Measurements from ENCODE around the gene MTFMT. TPM values are rescaled to one million over a fixed set of nuclear protein-coding genes. Genes with fewer than 3 reads are reported as not detected.

Gene MTFMT
- total and polyA plus RNA-seq, 2 of the 13 experiments (the other 11 are each of a cell fraction or from before 2014, with no cell fraction given), result 9.9 to 23.2 TPM

DNA sequence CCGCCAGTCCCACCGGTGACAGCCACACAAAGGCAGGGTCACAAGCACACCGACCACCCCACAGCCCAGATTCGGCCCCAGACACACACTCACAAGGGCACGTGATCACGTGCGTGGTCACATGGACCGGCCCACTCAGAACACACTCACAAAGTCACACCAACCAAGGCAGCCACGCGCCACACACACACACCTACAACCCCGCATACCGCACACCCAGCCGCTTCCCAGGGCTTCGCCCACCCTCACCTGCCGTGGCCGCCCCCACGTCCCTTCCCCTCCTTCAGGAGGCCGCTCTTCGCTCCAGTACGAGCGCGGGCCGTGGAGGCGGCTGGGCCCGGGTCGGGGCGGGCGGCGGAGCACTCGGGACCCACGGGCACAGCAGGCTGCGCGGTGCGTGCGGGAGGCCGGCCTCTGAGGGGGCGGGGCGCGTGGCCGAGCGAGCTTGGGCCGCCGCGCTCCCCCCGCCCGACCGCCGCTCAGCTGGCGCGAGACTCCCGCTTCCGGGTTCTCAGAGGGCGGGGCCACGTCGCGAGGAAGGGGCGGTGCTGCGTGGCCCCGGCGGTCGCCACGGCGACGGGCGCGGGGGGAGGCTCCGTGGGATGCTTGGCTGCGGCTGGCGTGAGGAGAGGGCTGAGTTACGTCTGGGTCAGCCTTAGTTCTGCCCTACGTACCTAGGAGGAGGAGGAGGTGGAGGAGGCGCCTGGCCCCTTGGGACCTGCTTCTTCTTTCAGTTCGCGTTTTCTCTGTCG lies 39.8 kb downstream of the MTFMT start, which contains the start of gene SPG21 (continued):
- TF ChIP-seq, protein P1, sequence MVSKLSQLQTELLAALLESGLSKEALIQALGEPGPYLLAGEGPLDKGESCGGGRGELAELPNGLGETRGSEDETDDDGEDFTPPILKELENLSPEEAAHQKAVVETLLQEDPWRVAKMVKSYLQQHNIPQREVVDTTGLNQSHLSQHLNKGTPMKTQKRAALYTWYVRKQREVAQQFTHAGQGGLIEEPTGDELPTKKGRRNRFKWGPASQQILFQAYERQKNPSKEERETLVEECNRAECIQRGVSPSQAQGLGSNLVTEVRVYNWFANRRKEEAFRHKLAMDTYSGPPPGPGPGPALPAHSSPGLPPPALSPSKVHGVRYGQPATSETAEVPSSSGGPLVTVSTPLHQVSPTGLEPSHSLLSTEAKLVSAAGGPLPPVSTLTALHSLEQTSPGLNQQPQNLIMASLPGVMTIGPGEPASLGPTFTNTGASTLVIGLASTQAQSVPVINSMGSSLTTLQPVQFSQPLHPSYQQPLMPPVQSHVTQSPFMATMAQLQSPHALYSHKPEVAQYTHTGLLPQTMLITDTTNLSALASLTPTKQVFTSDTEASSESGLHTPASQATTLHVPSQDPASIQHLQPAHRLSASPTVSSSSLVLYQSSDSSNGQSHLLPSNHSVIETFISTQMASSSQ (IDR thresholded peaks at IDR 0.05; ENCODE audit: low read depth), result no peak
- TF ChIP-seq, protein P1 (CRISPR knock-in tag; IDR thresholded peaks at IDR 0.05; ENCODE audit: borderline replicate concordance), result 0 out of 2 replicates have a peak, but pooled peaks have one; percentile 23
- TF ChIP-seq, protein P2, sequence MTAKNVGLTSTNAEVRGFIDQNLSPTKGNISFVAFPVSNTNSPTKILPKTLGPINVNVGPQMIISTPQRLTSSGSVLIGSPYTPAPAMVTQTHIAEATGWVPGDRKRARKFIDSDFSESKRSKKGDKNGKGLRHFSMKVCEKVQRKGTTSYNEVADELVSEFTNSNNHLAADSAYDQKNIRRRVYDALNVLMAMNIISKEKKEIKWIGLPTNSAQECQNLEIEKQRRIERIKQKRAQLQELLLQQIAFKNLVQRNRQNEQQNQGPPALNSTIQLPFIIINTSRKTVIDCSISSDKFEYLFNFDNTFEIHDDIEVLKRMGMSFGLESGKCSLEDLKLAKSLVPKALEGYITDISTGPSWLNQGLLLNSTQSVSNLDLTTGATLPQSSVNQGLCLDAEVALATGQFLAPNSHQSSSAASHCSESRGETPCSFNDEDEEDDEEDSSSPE (CRISPR knock-in tag; IDR thresholded peaks at IDR 0.05), result peak; percentile 74
- TF ChIP-seq POLR2G (IDR thresholded peaks at IDR 0.05; ENCODE audit: low read depth, low read length) (peak; percentile 53), KAT2B (IDR thresholded peaks at IDR 0.05; ENCODE audit: borderline replicate concordance, low read depth, low read length) (no peak), GTF3A (CRISPR knock-in tag; conservative IDR thresholded peaks at IDR 0.05) (no peak), HNF4G (IDR thresholded peaks at IDR 0.05; ENCODE audit: borderline replicate concordance, low read depth, low read length) (no peak), HNF4G (CRISPR knock-in tag; IDR thresholded peaks at IDR 0.05; ENCODE audit: borderline replicate concordance, low read depth) (no peak), ZNF558 (CRISPR knock-in tag; IDR thresholded peaks at IDR 0.05; ENCODE audit: borderline replicate concordance) (no peak; the same call in 1 of the 2 replicates), ZFP37 (CRISPR knock-in tag; IDR thresholded peaks at IDR 0.05; ENCODE audit: borderline replicate concordance) (0 out of 2 replicates have a peak, but pooled peaks have one; percentile 34), SOX13 (IDR thresholded peaks at IDR 0.05) (no peak), SOX13 (CRISPR knock-in tag; conservative IDR thresholded peaks at IDR 0.05 in 1 of 2, IDR thresholded peaks at IDR 0.05 in 1 of 2) (no peak; a peak in 1 of 4 replicates), ZNF296 (CRISPR knock-in tag; conservative IDR thresholded peaks at IDR 0.05) (peak; percentile 81; the same call in 1 of the 2 replicates), CHD2 (IDR thresholded peaks at IDR 0.05; ENCODE audit: low read depth, low read length) (peak; percentile 87), CBX5 (CRISPR knock-in tag; IDR thresholded peaks at IDR 0.05; ENCODE audit: borderline replicate concordance) (no peak), SP140L (CRISPR knock-in tag; IDR thresholded peaks at IDR 0.05; ENCODE audit: borderline replicate concordance) (no peak), YEATS4 (CRISPR knock-in tag; IDR thresholded peaks at IDR 0.05; ENCODE audit: borderline replicate concordance) (peak; percentile 83), RBFOX2 (IDR thresholded peaks at IDR 0.05; ENCODE audit: low read depth, low read length) (peak; percentile 82), EP300 (IDR thresholded peaks at IDR 0.05; ENCODE audit: low read depth in 2 of 2, low read length in 2 of 2) (no peak), EP300 (CRISPR knock-in tag; IDR thresholded peaks at IDR 0.05; ENCODE audit: borderline replicate concordance) (no peak; the same call in 1 of the 2 replicates)
